AG04450 (cell line): ENCODE data around the gene ASB18. TPM values are rescaled to one million over a fixed set of nuclear protein-coding genes. Genes with fewer than 3 reads are reported as not detected.

Experiments
- CTCF ChIA-PET: fragments of 300-600, 350-600 bp; formaldehyde crosslinking; extraction: SDS; loops from one replicate; lab custom pipeline; 2022; ENCODE audit warnings: antibody characterized with exemption, inconsistent platforms; lab: Charles Lee
- POLR2A ChIA-PET: fragments of 350-600 bp; formaldehyde crosslinking; extraction: SDS; loops from one replicate; lab custom pipeline; 2021; ENCODE audit warnings: antibody characterized with exemption, inconsistent platforms; lab: Yijun Ruan, JAX
- DNase-seq: peaks from one replicate; pipeline ENCODE4 v3.0.0-alpha.2; 2011; ENCODE audit warnings: low read depth, low spot score
- H3K27ac ChIP-seq: one replicate; pipeline ENCODE4 v1.5.1; 2012; ENCODE audit warnings: low read depth, low read length, control low read depth
- H3K27me3 ChIP-seq: one replicate; pipeline ENCODE4 v1.6.0; 2012; ENCODE audit warnings: low read length; ENCODE audit not compliant: control insufficient read depth, insufficient read depth
- H3K4me3 ChIP-seq: 2 replicates; pipeline ENCODE4 v1.5.1; 2011; ENCODE audit warnings: mild to moderate bottlenecking, low read depth, low read length, control low read depth
- H3K9me3 ChIP-seq: 2 replicates; pipeline ENCODE4 v1.5.1; 2012; ENCODE audit warnings: low read length; ENCODE audit not compliant: control insufficient read depth, insufficient read depth
- polyA plus RNA-seq: library from polyadenylated mRNA; depleted of rRNA; stranded (reverse); fragments of >200 nt; gene quantifications from 2 replicates; pipeline ENCODE4 v1.2.3, GENCODE V29; 2011
- TF ChIP-seq, protein P1 (sequence below): IDR thresholded peaks from 2 replicates; pipeline ENCODE4 v1.5.1; 2011; ENCODE audit warnings: low read depth, low read length, control low read depth, inconsistent platforms

Gene ASB18
- polyA plus RNA-seq, 1 experiment = not detected

DNA sequence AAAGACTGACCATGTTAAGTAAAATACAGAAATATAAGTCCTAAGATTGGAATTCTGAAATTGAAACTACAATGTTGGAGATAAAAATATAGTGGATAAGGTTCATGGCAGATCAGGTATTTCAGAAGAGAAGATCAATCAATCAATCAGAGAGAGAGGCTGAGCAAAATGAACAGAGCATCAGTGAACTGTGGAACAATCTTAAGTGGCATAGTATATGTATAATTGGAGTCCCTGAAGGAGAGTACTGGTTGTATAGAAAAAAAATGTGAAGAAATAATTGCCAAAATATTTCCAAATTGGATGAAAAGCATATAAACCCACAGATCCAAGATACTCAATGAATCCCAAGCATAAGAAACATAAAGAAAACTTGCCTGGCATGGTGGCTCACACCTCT is 35.0 kb downstream of the ASB18 start:
- no peak overlapping the region for H3K27ac ChIP-seq
- POLR2A ChIA-PET = no interaction called here
- CTCF ChIA-PET = no interaction called here
- H3K9me3 ChIP-seq = no peaks in the 10 kb centered on the region
- H3K4me3 ChIP-seq = no peak overlapping the region
- no peak for DNase-seq
- H3K27me3 ChIP-seq = no peaks in the 10 kb centered on the region
- TF ChIP-seq, protein P1, sequence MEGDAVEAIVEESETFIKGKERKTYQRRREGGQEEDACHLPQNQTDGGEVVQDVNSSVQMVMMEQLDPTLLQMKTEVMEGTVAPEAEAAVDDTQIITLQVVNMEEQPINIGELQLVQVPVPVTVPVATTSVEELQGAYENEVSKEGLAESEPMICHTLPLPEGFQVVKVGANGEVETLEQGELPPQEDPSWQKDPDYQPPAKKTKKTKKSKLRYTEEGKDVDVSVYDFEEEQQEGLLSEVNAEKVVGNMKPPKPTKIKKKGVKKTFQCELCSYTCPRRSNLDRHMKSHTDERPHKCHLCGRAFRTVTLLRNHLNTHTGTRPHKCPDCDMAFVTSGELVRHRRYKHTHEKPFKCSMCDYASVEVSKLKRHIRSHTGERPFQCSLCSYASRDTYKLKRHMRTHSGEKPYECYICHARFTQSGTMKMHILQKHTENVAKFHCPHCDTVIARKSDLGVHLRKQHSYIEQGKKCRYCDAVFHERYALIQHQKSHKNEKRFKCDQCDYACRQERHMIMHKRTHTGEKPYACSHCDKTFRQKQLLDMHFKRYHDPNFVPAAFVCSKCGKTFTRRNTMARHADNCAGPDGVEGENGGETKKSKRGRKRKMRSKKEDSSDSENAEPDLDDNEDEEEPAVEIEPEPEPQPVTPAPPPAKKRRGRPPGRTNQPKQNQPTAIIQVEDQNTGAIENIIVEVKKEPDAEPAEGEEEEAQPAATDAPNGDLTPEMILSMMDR = no peak

DNA sequence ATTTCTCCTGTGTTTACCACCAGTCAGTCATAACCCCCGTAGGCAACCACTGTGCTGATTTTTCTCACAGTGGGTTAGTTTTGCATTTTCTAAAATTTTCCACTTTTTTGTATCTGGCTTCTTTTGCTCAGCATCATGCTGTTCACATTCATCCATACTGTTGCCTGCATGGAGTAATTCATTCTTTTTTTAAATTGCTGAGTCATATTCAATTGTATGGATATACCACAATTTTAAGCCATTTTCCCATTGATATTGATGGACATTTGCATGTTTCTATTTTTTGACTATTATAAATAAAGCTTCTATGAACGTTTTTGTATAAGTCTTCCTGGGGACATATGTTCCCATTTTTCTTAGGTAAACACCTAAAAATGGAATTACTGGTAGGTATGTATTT is 40.5 kb downstream of the ASB18 start:
- CTCF ChIA-PET = interaction anchor here (0.6 kb wide), 1 partner anchor 30 kb away, joined by 4 read pairs; no protein-coding TSS in a partner anchor
- POLR2A ChIA-PET = no interaction called here
- H3K9me3 ChIP-seq = no peaks in the 10 kb centered on the region; the same call in 1 of the 2 replicates

DNA sequence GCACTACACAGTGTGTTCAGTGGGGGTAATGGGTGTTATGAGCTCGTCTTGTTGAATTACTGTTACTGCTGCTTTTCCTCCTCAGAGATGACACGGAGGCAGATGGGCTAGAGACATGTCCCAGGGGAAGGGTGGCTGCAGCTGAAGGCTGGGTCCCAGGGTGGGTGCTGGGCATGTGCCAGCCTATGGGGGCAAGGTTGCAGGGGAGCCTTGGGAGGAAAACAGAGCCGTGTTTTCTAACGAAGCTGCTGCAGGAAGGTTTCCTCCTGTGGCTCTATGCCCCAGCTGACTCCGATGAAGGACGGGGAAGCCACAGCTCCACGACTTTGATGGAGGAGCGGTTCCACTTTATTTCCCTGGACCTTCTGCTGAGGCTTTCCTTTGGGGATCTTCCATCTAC is 42.4 kb downstream of the ASB18 start:
- ChIA-PET CTCF (no interaction called here), POLR2A (no interaction called here)
- no peaks in the 10 kb centered on the region for H3K27me3 ChIP-seq
- H3K9me3 ChIP-seq = no peaks in the 10 kb centered on the region; the same call in 1 of the 2 replicates
- TF ChIP-seq, protein P1 = no peak
- no peak overlapping the region for H3K27ac ChIP-seq
- H3K4me3 ChIP-seq = no peak overlapping the region
- no peak for DNase-seq

More for the DNA sequence above, 40.5 kb downstream of the ASB18 start:
- no peak for DNase-seq
- Histone ChIP-seq H3K4me3 (no peak overlapping the region), H3K27me3 (no peaks in the 10 kb centered on the region), H3K27ac (no peak overlapping the region)
- TF ChIP-seq, protein P1 = no peak

DNA sequence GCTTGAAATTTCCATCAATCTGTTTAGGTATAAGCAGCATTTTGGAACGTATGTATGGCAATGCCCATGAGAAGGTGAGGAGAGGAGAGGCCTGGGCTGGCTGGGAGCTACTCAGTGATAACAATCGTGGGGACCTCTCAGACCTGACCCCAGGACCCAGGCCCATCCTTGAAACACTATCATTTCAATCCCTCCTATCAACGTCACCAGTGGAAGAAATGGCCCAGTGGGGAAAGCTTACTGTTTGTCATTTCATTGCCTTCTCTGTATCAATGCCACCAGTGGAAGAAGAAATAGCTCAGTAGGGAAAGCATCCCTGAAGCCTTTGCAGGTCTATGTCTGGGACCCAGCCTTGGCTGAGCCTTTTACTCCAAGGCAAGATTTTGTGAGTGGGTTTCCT is 44.8 kb downstream of the ASB18 start:
- Histone ChIP-seq H3K9me3 (no peaks in the 10 kb centered on the region; the same call in 1 of the 2 replicates), H3K27me3 (peaks cover 2% of the 10 kb centered on the region), H3K27ac (no peak overlapping the region), H3K4me3 (no peak overlapping the region)
- no peak for DNase-seq
- ChIA-PET POLR2A (no interaction called here), CTCF (no interaction called here)
- TF ChIP-seq, protein P1 = no peak

DNA sequence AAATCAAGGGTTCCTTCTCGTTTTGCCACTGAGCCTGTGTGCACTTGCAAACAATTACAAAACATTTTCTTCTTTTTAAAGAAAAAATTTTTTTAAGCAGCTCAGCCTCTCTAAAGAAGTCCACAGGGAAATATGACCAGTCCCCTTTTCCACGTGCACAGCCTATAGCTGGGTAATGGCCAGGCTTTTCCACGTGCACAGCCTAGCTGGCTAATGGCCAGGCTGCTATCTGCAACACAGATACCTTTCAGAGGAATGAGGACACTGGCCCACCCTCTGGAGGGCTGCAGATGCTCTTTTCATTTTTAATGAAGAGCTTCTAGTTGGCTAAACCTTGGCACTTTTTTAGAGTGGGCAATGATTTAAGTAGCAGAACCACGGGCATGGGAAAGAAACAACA is 46.3 kb downstream of the ASB18 start:
- ChIA-PET CTCF (no interaction called here), POLR2A (no interaction called here)
- Histone ChIP-seq H3K27ac (no peak overlapping the region), H3K4me3 (no peak overlapping the region), H3K27me3 (peaks cover 6% of the 10 kb centered on the region), H3K9me3 (no peaks in the 10 kb centered on the region; the same call in 1 of the 2 replicates)
- TF ChIP-seq, protein P1 = no peak
- no peak for DNase-seq
